GM21723 (cell line): ENCODE data around the gene NDST3.

Experiments
- ATAC-seq: cut with Tn5 transposase; IDR thresholded peaks from one replicate; pipeline ENCODE4 v1.9.1; 2021; ENCODE audit warnings: mild to moderate bottlenecking, moderate library complexity; ENCODE audit not compliant: unreplicated experiment

Gene NDST3

DNA sequence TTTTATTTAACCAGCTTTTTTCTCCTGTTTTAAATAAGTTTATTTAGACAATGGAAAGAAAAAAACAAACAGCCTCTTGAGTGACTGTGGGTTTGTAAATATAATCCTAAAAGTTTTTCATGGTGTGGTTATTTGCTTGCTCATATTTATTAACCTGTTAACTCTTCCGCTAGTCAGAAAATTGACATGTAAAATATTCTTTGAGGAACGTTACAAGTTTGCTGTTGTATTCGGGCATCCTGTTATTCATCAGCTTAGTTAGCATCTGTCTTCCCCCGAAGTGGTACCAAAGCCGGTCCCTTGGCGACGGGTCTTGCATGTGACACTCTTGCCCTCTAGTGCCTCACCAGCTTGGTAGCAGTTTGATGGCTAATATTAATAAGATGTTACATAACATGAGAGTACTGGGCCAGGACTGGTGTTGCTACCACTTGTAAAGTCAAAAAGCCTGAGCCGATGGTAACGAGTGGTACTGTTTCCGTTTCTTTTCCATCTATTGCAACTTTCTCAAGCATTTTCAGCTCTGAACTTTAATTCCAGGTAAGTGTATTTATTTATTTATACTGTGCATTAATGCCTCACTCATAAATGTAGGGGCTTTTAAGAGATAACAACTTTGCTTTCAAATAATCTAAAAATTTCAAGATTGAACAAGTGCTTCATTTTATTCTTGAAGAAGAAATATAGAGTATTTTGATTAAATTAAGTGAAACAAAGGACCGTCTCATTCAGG is at the start of gene NDST3:
Gene NDST3 (plus strand): TSS at position 434 of the 733 bp plus-strand sequence. CDS start 19,425 bp downstream, outside the sequence.
- ATAC-seq, result peak; percentile 58

- ATAC-seq, result no peak
Measured at GRCh38 chr4:117986321-117986720, 48.0 kb upstream of the NDST3 start.

DNA sequence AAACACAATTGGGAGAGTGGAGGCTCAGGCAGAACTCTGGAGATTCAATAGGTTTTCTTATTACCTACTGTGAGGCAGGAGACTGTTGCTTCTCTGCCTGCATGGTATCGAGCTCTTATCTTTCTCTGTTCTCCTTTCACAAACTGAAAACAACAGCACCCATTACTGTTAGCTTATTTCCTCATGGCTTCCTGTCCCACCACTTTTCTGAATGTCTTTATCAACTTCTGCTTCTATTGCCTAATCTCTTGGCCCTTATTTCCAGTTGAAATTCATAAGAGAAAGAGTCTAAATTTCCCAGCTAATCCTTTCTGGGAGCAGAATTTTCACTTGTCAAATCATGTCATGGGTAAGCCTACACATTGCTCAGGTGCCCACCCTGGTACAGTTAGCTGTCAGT is 46.8 kb upstream of the NDST3 start:
- ATAC-seq, result no peak

DNA sequence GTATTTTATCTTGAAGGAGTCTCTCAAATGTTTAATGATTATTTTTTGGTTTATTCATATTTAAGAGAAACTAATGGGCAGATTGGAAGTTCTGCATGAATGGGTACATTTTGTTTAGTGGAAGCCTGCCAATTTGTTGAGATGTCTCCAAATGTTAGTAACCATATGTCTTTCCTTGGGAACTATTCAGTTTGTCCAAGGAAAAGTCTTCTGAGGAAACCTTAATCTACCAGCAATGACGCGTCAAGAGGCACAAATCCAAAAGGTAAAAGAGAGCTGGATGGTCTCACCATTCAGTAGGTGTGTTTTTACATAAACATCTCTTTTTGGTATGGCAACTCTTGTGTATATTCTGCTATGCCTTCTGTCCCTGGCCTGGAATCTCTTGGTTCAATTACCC is 37.4 kb upstream of the NDST3 start:
- no peak for ATAC-seq

- no peak for ATAC-seq
Measured at GRCh38 chr4:118004088-118004487, 30.2 kb upstream of the NDST3 start.

GRCh38 chr4:118005883-118006282 is 28.4 kb upstream of the NDST3 start:
- ATAC-seq, result no peak

DNA sequence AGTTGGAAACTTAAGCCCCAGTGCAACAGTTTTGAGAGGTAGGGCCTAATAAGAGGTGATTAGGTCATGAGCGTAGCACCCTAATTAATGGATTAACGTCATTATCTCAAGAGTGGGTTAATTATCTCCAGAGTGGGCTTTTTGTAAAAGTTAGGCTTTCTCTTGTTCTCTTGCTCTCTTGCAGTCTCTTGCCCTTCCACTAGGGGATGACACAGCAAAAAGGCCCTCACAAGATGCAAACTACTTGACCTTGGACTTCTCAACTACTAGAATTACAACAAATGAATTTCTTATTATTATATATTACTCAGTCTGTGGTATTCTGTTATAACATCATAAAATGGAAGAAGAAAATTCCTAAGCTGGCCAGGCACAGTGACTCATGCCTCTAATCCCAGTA is 22.1 kb upstream of the NDST3 start:
- no peak for ATAC-seq

- ATAC-seq, result no peak
Measured at GRCh38 chr4:118014831-118015230, 19.5 kb upstream of the NDST3 start.

- no peak for ATAC-seq
Measured at GRCh38 chr4:118018381-118019145, 15.7 kb upstream of the NDST3 start.

GRCh38 chr4:118026806-118027205 is 7.5 kb upstream of the NDST3 start:
- no peak for ATAC-seq

- ATAC-seq, result no peak
Measured at GRCh38 chr4:118029224-118029623, 5.1 kb upstream of the NDST3 start.

GRCh38 chr4:118032691-118033090 is 1.6 kb upstream of the NDST3 start:
- no peak for ATAC-seq

GRCh38 chr4:118033148-118034052 is 886 bp upstream of the NDST3 start:
- no peak for ATAC-seq

DNA sequence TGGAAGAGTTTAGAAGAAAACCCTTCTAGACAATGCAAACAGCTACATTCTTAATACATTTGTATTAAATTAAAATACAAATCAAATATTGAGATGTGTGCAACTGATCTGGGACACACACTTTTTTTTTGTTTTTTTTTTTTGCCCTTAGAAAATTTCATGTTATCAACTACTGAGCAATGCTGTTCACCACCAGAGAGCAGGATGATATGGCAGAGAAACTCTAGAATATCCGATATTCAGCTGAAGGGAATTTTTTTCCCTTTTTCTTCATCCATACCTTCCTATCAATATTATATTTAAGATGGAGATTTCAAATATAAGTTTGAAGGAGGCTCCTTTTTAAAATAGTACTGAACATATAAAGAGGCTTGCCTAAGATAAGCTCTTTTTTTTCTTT is 1.0 kb downstream of the NDST3 start:
- no peak for ATAC-seq

DNA sequence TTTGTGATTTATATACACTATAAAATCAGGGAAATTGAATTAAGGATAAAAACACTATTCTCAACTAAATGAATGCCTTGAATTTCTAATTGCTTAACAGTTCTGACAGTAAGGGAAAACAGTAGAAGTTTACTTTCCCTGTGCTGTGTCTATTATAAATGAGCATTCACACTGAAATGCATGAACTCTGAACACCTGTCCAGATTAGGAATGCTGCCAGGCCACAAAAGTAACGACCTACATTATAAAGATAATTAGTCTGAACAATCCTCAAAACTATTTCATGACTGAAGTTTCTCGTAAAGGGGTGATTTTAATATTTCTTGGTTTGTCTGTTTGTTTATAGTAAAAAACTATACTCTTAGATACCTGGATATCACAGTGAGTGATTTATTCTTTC is 2.0 kb downstream of the NDST3 start:
- no peak for ATAC-seq

DNA sequence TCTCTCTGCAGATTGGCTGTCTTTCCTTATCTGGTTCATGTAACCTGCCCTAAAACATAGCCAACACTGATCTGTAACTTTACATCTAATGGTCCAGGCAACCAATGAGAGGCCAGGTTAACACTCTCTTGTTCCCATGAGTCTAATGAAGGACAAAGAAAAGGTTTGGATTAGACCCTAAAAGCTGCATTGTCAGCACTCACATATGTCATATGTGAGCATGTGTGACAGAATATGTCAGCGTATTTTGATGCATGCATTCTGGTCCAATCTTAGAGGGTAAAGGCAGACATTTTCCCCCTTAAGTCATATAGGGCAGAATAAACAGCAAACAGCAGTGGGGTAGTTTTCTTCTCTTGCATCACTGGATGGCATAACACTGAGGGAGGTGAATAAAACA is 3.7 kb downstream of the NDST3 start:
- no peak for ATAC-seq

DNA sequence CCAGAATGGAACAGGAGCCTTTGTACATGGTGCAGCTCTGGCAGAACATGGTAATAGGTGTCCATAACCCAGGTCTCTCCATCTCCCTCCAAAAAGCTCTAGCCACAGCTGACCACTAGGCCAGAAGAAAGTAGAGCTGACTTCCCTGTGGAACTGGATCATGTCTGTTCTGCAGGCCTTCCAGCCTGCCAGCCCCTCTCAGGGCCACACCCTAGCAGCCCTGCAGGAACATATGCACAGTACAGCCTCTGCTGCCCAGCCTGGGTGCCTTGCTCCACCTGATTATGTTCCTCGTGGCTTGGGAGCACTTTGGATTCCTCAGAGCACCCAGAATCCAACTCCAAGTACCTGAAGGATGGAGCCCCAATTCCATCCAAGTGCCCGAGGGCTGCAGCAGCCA is 12.0 kb downstream of the NDST3 start:
- no peak for ATAC-seq

DNA sequence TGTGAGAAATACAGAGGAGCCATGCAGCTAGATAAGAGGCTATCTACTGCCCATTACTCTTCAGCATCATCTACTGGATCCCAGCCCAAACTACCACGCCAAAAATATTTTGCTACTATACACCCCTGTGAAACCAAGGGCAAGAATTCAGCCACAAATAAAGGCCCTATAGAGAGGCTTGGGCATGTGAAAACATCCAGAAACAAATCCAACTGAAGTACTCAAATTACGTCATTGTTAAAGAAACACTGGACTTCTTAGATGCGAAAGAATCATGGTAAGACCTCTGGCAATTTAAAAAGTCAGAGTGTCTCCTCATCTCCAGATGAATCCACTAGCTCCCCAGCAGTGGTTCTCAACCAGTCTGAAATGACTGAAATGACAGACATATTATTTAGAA is 12.8 kb downstream of the NDST3 start:
- no peak for ATAC-seq

DNA sequence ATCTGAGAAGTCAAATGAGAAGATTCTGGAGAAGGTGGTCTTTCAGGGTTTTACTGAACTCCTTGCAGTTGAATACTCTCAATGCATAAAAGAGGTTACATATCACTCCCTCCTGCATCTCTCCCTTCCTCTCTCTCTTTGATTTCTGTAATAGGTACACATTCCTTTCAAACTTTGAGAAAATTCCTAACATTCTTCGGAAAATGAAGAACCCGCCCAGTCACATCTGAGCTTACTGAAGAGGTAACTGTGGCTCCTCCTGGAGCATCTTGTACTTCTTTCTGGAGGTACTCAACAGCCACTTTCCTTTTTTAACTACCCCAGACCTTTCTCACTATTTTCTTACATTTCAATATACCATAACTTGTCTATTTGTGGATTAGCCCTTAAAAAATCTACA is 24.7 kb downstream of the NDST3 start:
- no peak for ATAC-seq

DNA sequence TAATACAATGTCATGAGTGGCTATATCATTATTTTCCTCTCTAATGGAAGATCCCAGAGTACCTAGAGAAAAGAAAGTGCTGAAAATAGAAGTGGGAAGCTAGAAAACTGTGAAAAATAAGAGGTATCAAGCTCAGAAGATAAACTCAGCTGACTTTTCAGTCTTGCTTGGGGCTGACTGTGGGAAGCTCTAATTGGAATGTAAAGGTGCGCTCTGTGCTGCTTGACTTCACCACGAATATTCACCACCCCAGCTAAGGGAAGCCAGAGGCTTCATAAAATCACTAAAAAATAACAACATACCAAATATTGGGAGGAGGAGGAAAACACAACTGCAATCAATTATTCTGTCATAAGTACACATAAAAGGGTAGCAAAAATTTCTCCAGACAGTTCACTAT is 25.1 kb downstream of the NDST3 start:
- no peak for ATAC-seq

- peak; percentile 89 for ATAC-seq
Measured at GRCh38 chr4:118076958-118077766, 42.9 kb downstream of the NDST3 start.
